Loucy (cell line): Measurements from ENCODE around the gene ANKRD40.

ENCODE experiments used
- CTCF ChIP-seq: fragments of 200-600 bp; sonication (generic); conservative IDR thresholded peaks from 2 replicates; pipeline ENCODE4 v1.5.1; 2014; ENCODE audit warnings: mild to moderate bottlenecking, antibody characterized with exemption, low read length
- EZH2phosphoT487 ChIP-seq: fragments of 200-600 bp; IDR thresholded peaks from 2 replicates; pipeline ENCODE4 v1.6.1; 2018; ENCODE audit warnings: antibody characterized with exemption, mild to moderate bottlenecking, moderate library complexity, borderline replicate concordance

DNA sequence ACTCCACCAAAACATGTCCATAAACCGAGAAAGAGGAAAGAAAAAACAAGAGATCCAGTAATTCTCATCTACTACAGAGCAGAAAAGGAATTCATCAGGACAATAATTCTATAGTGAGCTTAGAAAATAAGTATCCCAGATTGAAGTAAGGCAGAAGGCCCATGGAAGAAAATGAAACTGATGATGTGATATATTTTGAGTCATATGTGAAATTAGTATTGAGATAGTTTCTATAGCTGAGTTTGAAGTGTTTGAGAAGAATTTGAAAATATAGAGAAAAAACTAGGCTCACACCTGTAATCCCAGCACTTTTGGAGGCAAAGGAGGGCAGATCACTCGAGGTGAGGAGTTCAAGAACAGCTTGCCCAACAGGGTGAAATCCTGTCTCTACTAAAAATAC lies 31.4 kb upstream of the ANKRD40 start:
- TF ChIP-seq CTCF (no peak), EZH2phosphoT487 (no peak)
